Measurements from ENCODE around the gene WDR53.

GRCh38 chr3:196514913-196515621, 53.3 kb downstream of the WDR53 start, which contains the start of gene SMCO1:
- TF ChIP-seq POLR2A (IDR thresholded peaks at IDR 0.05): no peak
- TF ChIP-seq CTCF (IDR thresholded peaks at IDR 0.05): no peak
